Measurements from ENCODE around the gene DAP.

The DAP gene

DNA sequence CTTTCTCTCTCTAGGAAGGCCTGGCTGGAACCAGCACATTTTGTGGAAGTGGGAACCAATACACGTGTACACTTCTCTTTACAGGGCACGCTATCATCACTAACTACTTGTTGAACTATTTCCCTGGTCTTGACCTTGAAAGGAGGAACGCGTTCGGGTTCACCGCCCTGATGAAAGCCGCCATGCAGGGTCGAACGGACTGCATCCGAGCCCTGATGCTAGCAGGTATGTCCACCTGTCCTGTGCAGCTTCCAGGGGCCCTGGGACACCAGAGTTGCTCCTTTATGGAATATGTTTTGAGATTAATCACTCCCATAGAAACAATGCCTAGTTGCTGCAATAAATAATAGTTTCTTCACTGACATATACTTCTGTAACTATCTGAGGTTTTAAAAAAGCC lies 123.1 kb downstream of the DAP start:
- Histone ChIP-seq H3K9me3 (ENCODE audit: control insufficient read depth, low read length) (no peaks in the 10 kb centered on the region), H3K79me2 (no peaks in the 10 kb centered on the region), H2AFZ (no peak overlapping the region), H3K36me3 (ENCODE audit: control insufficient read depth, insufficient read depth, low read length) (no peaks in the 10 kb centered on the region), H3K27ac (no peak overlapping the region), H3K9ac (no peak overlapping the region), H3K27me3 (ENCODE audit: control insufficient read depth, insufficient read depth, low read length) (no peaks in the 10 kb centered on the region), H3K4me2 (ENCODE audit: low read length) (no peak overlapping the region), H3K4me3 (ENCODE audit: low read depth, low read length) (no peak overlapping the region), H3K4me1 (no peaks in the 10 kb centered on the region)
- TF ChIP-seq, protein P1, sequence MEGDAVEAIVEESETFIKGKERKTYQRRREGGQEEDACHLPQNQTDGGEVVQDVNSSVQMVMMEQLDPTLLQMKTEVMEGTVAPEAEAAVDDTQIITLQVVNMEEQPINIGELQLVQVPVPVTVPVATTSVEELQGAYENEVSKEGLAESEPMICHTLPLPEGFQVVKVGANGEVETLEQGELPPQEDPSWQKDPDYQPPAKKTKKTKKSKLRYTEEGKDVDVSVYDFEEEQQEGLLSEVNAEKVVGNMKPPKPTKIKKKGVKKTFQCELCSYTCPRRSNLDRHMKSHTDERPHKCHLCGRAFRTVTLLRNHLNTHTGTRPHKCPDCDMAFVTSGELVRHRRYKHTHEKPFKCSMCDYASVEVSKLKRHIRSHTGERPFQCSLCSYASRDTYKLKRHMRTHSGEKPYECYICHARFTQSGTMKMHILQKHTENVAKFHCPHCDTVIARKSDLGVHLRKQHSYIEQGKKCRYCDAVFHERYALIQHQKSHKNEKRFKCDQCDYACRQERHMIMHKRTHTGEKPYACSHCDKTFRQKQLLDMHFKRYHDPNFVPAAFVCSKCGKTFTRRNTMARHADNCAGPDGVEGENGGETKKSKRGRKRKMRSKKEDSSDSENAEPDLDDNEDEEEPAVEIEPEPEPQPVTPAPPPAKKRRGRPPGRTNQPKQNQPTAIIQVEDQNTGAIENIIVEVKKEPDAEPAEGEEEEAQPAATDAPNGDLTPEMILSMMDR (IDR thresholded peaks at IDR 0.05): no peak

DNA sequence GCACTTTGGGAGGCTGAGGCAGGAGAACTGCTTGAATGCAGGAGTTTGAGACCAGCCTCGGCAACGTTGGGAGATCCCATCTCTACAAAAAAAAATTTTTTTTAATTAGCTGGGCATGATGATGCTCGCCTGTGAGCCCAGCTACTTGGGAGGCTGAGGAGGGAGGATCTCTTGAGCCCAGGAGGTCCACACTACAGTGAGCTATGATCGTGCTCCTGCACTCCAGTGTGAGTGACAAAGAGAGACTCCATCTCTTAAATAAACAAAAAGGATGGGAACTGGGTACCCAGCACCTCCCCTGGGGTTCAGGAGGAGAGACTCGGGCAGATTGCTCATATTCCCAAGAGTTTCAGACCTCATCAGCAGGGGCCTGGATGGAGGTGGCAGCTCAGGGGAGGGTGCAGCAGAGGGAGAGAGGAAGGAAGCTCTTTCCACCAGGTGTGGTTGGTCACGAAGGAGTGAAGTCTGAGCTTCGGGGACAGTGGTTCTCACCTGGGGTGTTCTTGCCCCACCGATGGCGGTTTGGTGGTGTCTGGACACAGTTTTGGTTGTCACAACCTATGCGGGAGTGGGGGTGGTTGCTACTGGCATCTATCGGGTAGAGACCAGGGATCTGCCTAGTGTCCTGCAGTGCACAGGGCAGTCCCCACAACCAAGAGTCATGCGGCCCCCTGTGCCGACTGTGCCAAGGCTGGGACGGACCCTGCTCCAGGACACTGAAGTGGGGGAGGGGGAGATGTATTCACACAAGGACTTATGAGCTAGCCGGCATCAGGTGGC lies 124.5 kb downstream of the DAP start:
- Histone ChIP-seq H3K27ac (no peak overlapping the region), H3K27me3 (ENCODE audit: control insufficient read depth, insufficient read depth, low read length) (no peaks in the 10 kb centered on the region), H2AFZ (no peak overlapping the region), H3K4me3 (ENCODE audit: low read depth, low read length) (no peak overlapping the region), H3K36me3 (ENCODE audit: control insufficient read depth, insufficient read depth, low read length) (no peaks in the 10 kb centered on the region), H3K9ac (no peak overlapping the region), H3K4me2 (ENCODE audit: low read length) (no peak overlapping the region), H3K79me2 (no peaks in the 10 kb centered on the region), H3K4me1 (no peaks in the 10 kb centered on the region), H3K9me3 (ENCODE audit: control insufficient read depth, low read length) (no peaks in the 10 kb centered on the region)
- TF ChIP-seq, protein P1 (IDR thresholded peaks at IDR 0.05): no peak

DNA sequence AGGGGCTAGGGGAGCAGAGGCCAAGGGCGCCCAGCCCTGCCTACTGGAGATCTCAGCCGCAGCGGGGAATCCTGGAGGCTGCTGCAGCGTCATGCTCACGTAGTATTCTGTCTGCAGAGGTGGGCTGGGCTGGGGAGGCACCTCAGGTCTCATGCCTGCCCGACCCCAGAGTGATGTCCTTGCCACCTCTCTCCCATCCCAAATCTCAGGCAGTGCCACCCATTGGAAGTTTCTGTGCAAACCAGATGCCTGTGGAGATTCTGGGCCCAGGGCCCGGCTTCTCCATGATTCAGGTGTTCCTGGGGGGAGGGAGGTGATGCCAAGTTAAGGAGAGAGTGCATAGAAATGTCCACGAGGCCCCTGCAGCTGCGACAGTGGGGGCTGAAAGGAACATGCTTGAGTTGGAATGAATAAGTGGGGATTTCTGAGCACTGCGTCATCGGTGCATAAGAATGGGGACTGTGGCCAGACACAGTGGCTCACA lies 125.1 kb downstream of the DAP start:
- H3K27me3 ChIP-seq (ENCODE audit: control insufficient read depth, insufficient read depth, low read length): no peaks in the 10 kb centered on the region

DNA sequence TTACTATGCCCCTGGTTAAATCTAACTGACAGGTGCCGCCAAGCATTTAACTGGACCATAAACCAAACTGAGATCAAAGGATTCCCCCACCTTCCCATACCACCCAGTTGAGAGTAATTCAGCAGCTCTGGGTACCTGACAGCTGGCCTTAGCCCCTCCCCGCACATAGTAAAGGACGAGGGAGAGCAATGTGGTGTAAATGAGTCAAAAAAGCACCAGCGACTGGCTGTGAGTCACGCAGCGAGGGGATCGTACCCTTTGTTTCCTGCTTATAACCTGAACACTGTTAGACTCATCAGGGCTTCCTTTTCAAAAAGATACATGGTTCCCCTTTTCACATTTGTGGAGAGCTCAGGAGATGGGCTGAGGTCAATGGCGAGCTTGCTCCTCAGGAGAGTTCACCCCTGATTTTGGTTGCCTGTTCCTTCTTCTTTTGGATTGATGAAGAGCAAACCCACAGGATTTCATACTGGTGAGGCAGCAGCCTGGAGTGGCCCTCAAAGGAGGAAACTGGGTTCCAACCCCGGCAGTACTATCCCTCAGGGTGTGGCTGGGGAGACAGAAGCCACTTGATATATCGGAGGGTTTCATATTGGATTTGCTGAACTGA lies 125.7 kb downstream of the DAP start:
- Histone ChIP-seq H3K27me3 (ENCODE audit: control insufficient read depth, insufficient read depth, low read length) (no peaks in the 10 kb centered on the region), H2AFZ (no peak overlapping the region), H3K4me2 (ENCODE audit: low read length) (no peak overlapping the region), H3K4me1 (no peaks in the 10 kb centered on the region), H3K36me3 (ENCODE audit: control insufficient read depth, insufficient read depth, low read length) (no peaks in the 10 kb centered on the region), H3K9me3 (ENCODE audit: control insufficient read depth, low read length) (no peaks in the 10 kb centered on the region), H3K4me3 (ENCODE audit: low read depth, low read length) (no peak overlapping the region), H3K27ac (no peak overlapping the region), H3K79me2 (no peaks in the 10 kb centered on the region), H3K9ac (no peak overlapping the region)
- TF ChIP-seq, protein P1 (IDR thresholded peaks at IDR 0.05): no peak

More for the DNA sequence above, 125.1 kb downstream of the DAP start:
- H3K79me2 ChIP-seq: no peaks in the 10 kb centered on the region
- H3K4me3 ChIP-seq (ENCODE audit: low read depth, low read length): no peak overlapping the region
- no peak overlapping the region for H2AFZ ChIP-seq
- no peaks in the 10 kb centered on the region for H3K4me1 ChIP-seq
- no peak overlapping the region for H3K9ac ChIP-seq
- no peaks in the 10 kb centered on the region for H3K36me3 ChIP-seq (ENCODE audit: control insufficient read depth, insufficient read depth, low read length)
- H3K4me2 ChIP-seq (ENCODE audit: low read length): no peak overlapping the region
- H3K9me3 ChIP-seq (ENCODE audit: control insufficient read depth, low read length): no peaks in the 10 kb centered on the region
- no peak overlapping the region for H3K27ac ChIP-seq
- TF ChIP-seq, protein P1 (IDR thresholded peaks at IDR 0.05): no peak

Data from parathyroid adenoma (tissue), 2 donors.